Heart right ventricle (tissue), 16 donors: ENCODE measurements around the gene KNSTRN. TPM values are rescaled to one million over a fixed set of nuclear protein-coding genes. Genes with fewer than 3 reads are reported as not detected.

Experiments
- ATAC-seq, 8 donors: fragments of 200-7000 bp; cut with Tn5 transposase; one replicate each; pipeline ENCODE4 v1.9.1; 2020; ENCODE audit warnings: mild to moderate bottlenecking in 8 of 8, moderate library complexity in 8 of 8, moderate number of reproducible peaks in 1 of 8
- DNase-seq, 2 donors: peaks; one replicate each; pipeline ENCODE4 v3.0.0-alpha.2; 2020
- H3K27ac ChIP-seq, 10 donors: fragments of 200-600 bp; sonication (generic) in 2 of 10; one replicate each; pipeline versions ENCODE4 v1.5.0 to v1.8.0; 2020 to 2022; ENCODE audit warnings: mild to moderate bottlenecking in 3 of 10
- H3K27me3 ChIP-seq, 7 donors: fragments of 200-600 bp; one replicate each; pipeline ENCODE4 v1.8.0; 2021 to 2022; ENCODE audit warnings: mild to moderate bottlenecking in 2 of 7
- H3K36me3 ChIP-seq, 9 donors: fragments of 200-600 bp; sonication (generic) in 1 of 9; one replicate each; pipeline versions ENCODE4 v1.5.0 to v1.8.0; 2020 to 2022; ENCODE audit warnings: mild to moderate bottlenecking in 2 of 9
- H3K4me1 ChIP-seq, 9 donors: fragments of 200-600 bp; sonication (generic) in 1 of 9; one replicate each; pipeline versions ENCODE4 v1.5.0 to v1.8.0; 2020 to 2022; ENCODE audit warnings: mild to moderate bottlenecking in 4 of 9
- H3K4me3 ChIP-seq, 10 donors: fragments of 200-600 bp; sonication (generic) in 2 of 10; one replicate each; pipeline versions ENCODE4 v1.5.0 to v1.8.0; 2020 to 2022; ENCODE audit warnings: mild to moderate bottlenecking in 7 of 10, moderate library complexity in 2 of 10
- H3K9me3 ChIP-seq, 11 donors: fragments of 200-600 bp in 10 of 11; sonication (generic) in 2 of 11; one replicate each; pipeline versions ENCODE4 v1.5.0 to v1.8.0; 2013 to 2022; ENCODE audit warnings: mild to moderate bottlenecking in 2 of 11, control low read depth in 1 of 11, moderate library complexity in 1 of 11
- CTCF ChIP-seq, 9 donors: fragments of 200-600 bp; sonication (generic) in 2 of 9; IDR thresholded peaks; one replicate each; pipeline versions ENCODE4 v1.5.0 to v1.8.0; 2021 to 2022; ENCODE audit warnings: antibody characterized with exemption in 9 of 9, mild to moderate bottlenecking in 5 of 9, moderate library complexity in 1 of 9
- WGBS, 2 donors: extraction: QIAGEN DNeasy Blood & Tissue Kit; methylation state at CpG; one replicate each; pipeline ENCODE4 v1.1.7; 2013; ENCODE audit warnings: inconsistent platforms in 1 of 2; 5-methylcytosine and 5-hydroxymethylcytosine counted together
- intact Hi-C, 10 donors: fragments of 100-400 bp; cut with DNase I; formaldehyde crosslinking; loops; one replicate each; pipeline versions ENCODE4 v1.11.1 to v1.14.2; 2022
- polyA plus RNA-seq, 2 donors: library from polyadenylated mRNA; stranded (reverse); fragments of 200-250 nt; gene quantifications; one replicate each; pipeline ENCODE4 v1.2.3, GENCODE V29; 2013
- total RNA-seq, 10 donors: library from RNA; stranded (reverse); fragmentation: NEBNext Ultra II Directional in 3 of 10; extraction: Animal tissue kit (Norgen Biotek cat#: 25700) in 3 of 10; gene quantifications; one replicate each; pipeline versions ENCODE4 v1.2.1 to v1.2.4, GENCODE V29; 2021 to 2023
- donor health status: Arrhythmogenic right ventricular cardiomyopathy.
- donor health status: ischemic (EF 13 %, LVEDD 7.1; RV severe dilation, severe dysfunction).
- donor health status: healthy with polysubstance abuse.
- donor health status: DM: no; HTN: yes; CAD: no.
- donor health status: DM: no; HTN: no; CAD: no.
- donor health status: ischemic (EF 25% LVEDD 6.9; RV normal size, moderate dysfunction).
- donor health status: ischemic (EF 25% LVEDD 5.7; RV mildly dilated, moderate dysfunction).
- donor health status: healthy.
- donor health status: DM: yes; HTN: yes; CAD: no.
- donor health status: Ischemic cardiomyopathy.
- donor health status: ischemic (EF 35%, LVEDD 5.7; RV mildly dilated, moderate dysfunction).
- donor health status: nonischemic (EF 11% LVEDD 7.7; RV severe dilation, severe dysfunction).
- donor health status: DM: yes; HTN: yes; CAD: no.
- donor health status: PGD.
- donor health status: ischemic (EF 29% LVEDD 5.4; RV normal size, mild dysfunction).
- donor health status: nonischemic (EF 23%, LVEDD 6.1; RV moderate dilation, normal function).

The KNSTRN gene
- total and polyA plus RNA-seq, 12 donors: 5.3 to 16.0 (median 8.3) TPM

GRCh38 chr15:40365016-40365415, 17.5 kb upstream of the KNSTRN start:
- H3K9me3 ChIP-seq: no peaks in the 10 kb centered on the region
- H3K27me3 ChIP-seq: no peaks in the 10 kb centered on the region
- H3K4me3 ChIP-seq: no peak overlapping the region
- TF ChIP-seq CTCF (IDR thresholded peaks at IDR 0.05): no peak
- no peak for ATAC-seq
- intact Hi-C loops: loop anchor here in 6 of 10 donors (5.0 to 10.0 kb wide), 5 partner anchors 42 to 147 kb away; partner anchors contain the start of genes INAFM2 (in 1 of the 6) and IVD (in 1 of the 6)
- WGBS, 2 donors: 81 to 83% methylated on average over 5 of the region's 5 CpGs
- peak overlapping the region in 3 of 10 donors; percentile 40 to 86 (median 84) for H3K27ac ChIP-seq
- DNase-seq: no peak
- peaks cover 3 to 37% (median 27%) of the 10 kb centered on the region in 9 donors for H3K4me1 ChIP-seq
- H3K36me3 ChIP-seq: no peaks in the 10 kb centered on the region

- Histone ChIP-seq H3K27ac (peak overlapping the region in 8 of 10 donors; percentile 75 to 91 (median 86)), H3K4me1 (peaks cover 3 to 38% (median 27%) of the 10 kb centered on the region in 9 donors), H3K9me3 (no peaks in the 10 kb centered on the region), H3K36me3 (no peaks in the 10 kb centered on the region), H3K4me3 (no peak overlapping the region), H3K27me3 (no peaks in the 10 kb centered on the region)
- ATAC-seq (no peak), DNase-seq (no peak)
- TF ChIP-seq CTCF (IDR thresholded peaks at IDR 0.05): no peak
- intact Hi-C loops: loop anchor here in 6 of 10 donors (2.0 to 10.0 kb wide), 6 partner anchors 25 to 146 kb away; partner anchors contain the start of genes CCDC9B (in 1 of the 6), INAFM2 (in 1 of the 6) and IVD (in 1 of the 6)
- WGBS, 2 donors: 56 to 74% methylated on average over 11 of the region's 11 CpGs
These were observed 16.7 kb upstream of the KNSTRN start for GRCh38 chr15:40365624-40366456.

GRCh38 chr15:40366457-40367370, 15.8 kb upstream of the KNSTRN start:
- Histone ChIP-seq H3K36me3 (no peaks in the 10 kb centered on the region), H3K4me1 (peaks cover 3 to 38% (median 27%) of the 10 kb centered on the region in 9 donors), H3K9me3 (no peaks in the 10 kb centered on the region), H3K4me3 (peak overlapping the region in 2 of 10 donors; percentile 52 to 57), H3K27me3 (no peaks in the 10 kb centered on the region), H3K27ac (peak overlapping the region; percentile 60 to 91 (median 85))
- DNase-seq: peak; percentile 86 to 88
- intact Hi-C loops: loop anchor here in 6 of 10 donors (2.0 to 10.0 kb wide), 6 partner anchors 26 to 146 kb away; partner anchors contain the start of genes CCDC9B (in 1 of the 6), INAFM2 (in 1 of the 6) and IVD (in 1 of the 6)
- TF ChIP-seq CTCF (IDR thresholded peaks at IDR 0.05): no peak
- WGBS, 2 donors: 54 to 67% methylated on average over 14 of the region's 14 CpGs
- peak; percentile 56 to 94 (median 88) for ATAC-seq

GRCh38 chr15:40367371-40367685, 15.2 kb upstream of the KNSTRN start:
- TF ChIP-seq CTCF (IDR thresholded peaks at IDR 0.05): no peak
- peak in 3 of 8 donors; percentile 1 to 3 (median 2) for ATAC-seq
- DNase-seq: no peak
- Histone ChIP-seq H3K27ac (peak overlapping the region; percentile 60 to 91 (median 85)), H3K9me3 (no peaks in the 10 kb centered on the region), H3K27me3 (no peaks in the 10 kb centered on the region), H3K4me3 (peak overlapping the region in 8 of 10 donors; percentile 12 to 57 (median 40)), H3K4me1 (peaks cover 3 to 38% (median 27%) of the 10 kb centered on the region in 9 donors), H3K36me3 (no peaks in the 10 kb centered on the region)
- 77 to 78% methylated on average over 5 of the region's 5 CpGs for WGBS, 2 donors
- intact Hi-C loops: loop anchor here in 6 of 10 donors (2.0 to 10.0 kb wide), 6 partner anchors 27 to 145 kb away; partner anchors contain the start of genes CCDC9B (in 1 of the 6), INAFM2 (in 1 of the 6) and IVD (in 1 of the 6)
